H1 (cell line): ENCODE data around the gene H2AZ1. TPM values are rescaled to one million over a fixed set of nuclear protein-coding genes. Genes with fewer than 3 reads are reported as not detected.

Experiments used
- CTCF ChIA-PET: fragments of 300-600 bp; sonication (Branson Sonifier 250); formaldehyde crosslinking; loops from one replicate; lab custom pipeline; 2021; ENCODE audit not compliant: partially characterized antibody; lab: Charles Lee
- POLR2A ChIA-PET: fragments of 300-600 bp; sonication (Branson Sonifier 250); formaldehyde crosslinking; loops from one replicate; lab custom pipeline; 2021; ENCODE audit warnings: inconsistent platforms; ENCODE audit not compliant: partially characterized antibody; lab: Charles Lee
- DNase-seq, 2 experiments: peaks; one replicate each; pipeline versions ENCODE4 v3.0.0 to v3.0.0-alpha.2; 2010 to 2022; ENCODE audit warnings: low spot score in 2 of 2, low read depth in 1 of 2, mixed read lengths in 1 of 2
- FAIRE-seq: peaks from 2 replicates; lab custom pipeline; 2011; peaks lifted over from hg19 to GRCh38; lab: Jason Lieb, UNC
- H2AFZ ChIP-seq: 2 replicates; pipeline ENCODE4 v1.8.1; 2012; ENCODE audit warnings: low read length, inconsistent platforms
- H2AK5ac ChIP-seq: 2 replicates; pipeline ENCODE4 v1.6.1; 2013; ENCODE audit warnings: low read depth, low read length
- H2BK120ac ChIP-seq: replicated peaks from 2 replicates; pipeline ENCODE3; 2013; ENCODE audit warnings: low read depth, low read length, inconsistent platforms
- H2BK12ac ChIP-seq: 2 replicates; pipeline ENCODE4 v1.6.1; 2013; ENCODE audit warnings: low read depth, low read length
- H2BK15ac ChIP-seq: 2 replicates; pipeline ENCODE4 v1.6.1; 2013; ENCODE audit warnings: low read length
- H2BK20ac ChIP-seq: 2 replicates; pipeline ENCODE4 v1.6.1; 2013; ENCODE audit warnings: low read length
- H2BK5ac ChIP-seq: 2 replicates; pipeline ENCODE4 v1.6.1; 2013; ENCODE audit warnings: low read depth, low read length
- H3K14ac ChIP-seq: 2 replicates; pipeline ENCODE4 v1.6.1; 2013; ENCODE audit warnings: inconsistent platforms; ENCODE audit not compliant: insufficient read length
- H3K18ac ChIP-seq: 2 replicates; pipeline ENCODE4 v1.6.1; 2013; ENCODE audit warnings: low read length; ENCODE audit errors: extremely low read depth
- H3K23ac ChIP-seq: 2 replicates; pipeline ENCODE4 v1.6.1; 2013; ENCODE audit warnings: inconsistent platforms; ENCODE audit not compliant: insufficient read length
- H3K23me2 ChIP-seq: 2 replicates; pipeline ENCODE4 v1.6.1; 2013; ENCODE audit warnings: low read depth, low read length
- H3K27ac ChIP-seq: 2 replicates; pipeline ENCODE4 v1.6.1; 2011; ENCODE audit warnings: low read depth, low read length, inconsistent platforms
- H3K27me3 ChIP-seq, 4 experiments: replicated peaks in 1 of 4; 1 replicate in 1 of 4; 2 replicates in 3 of 4; pipeline versions ENCODE4 v1.6.1 to v1.8.1; 2011 to 2013; ENCODE audit warnings: low read length in 3 of 4, mild to moderate bottlenecking in 3 of 4, inconsistent platforms in 2 of 4, mixed read lengths in 2 of 4, moderate library complexity in 1 of 4; ENCODE audit not compliant: control insufficient read depth in 3 of 4, insufficient read depth in 3 of 4; ENCODE audit errors: extremely low read depth in 1 of 4
- H3K36me3 ChIP-seq, 4 experiments: 2 replicates each; pipeline versions ENCODE4 v1.6.1 to v1.8.1; 2011 to 2013; ENCODE audit warnings: mild to moderate bottlenecking in 4 of 4, low read length in 3 of 4, moderate library complexity in 2 of 4, control low read depth in 1 of 4, inconsistent platforms in 1 of 4; ENCODE audit not compliant: insufficient read depth in 4 of 4, control insufficient read depth in 2 of 4
- H3K4ac ChIP-seq: replicated peaks from 2 replicates; pipeline ENCODE3; 2013; ENCODE audit warnings: low read length, low read depth, mixed read lengths, inconsistent platforms; ENCODE audit not compliant: insufficient read length
- H3K4me1 ChIP-seq, 4 experiments: replicated peaks in 1 of 4; 1 replicate in 1 of 4; 2 replicates in 3 of 4; pipeline versions ENCODE4 v1.6.1 to v1.8.1; 2011 to 2013; ENCODE audit warnings: low read length in 3 of 4, inconsistent platforms in 2 of 4, mixed read lengths in 1 of 4; ENCODE audit not compliant: insufficient read depth in 4 of 4, control insufficient read depth in 3 of 4
- H3K4me2 ChIP-seq, 2 experiments: 2 replicates each; pipeline versions ENCODE4 v1.6.1 to v1.8.1; 2011 to 2013; ENCODE audit warnings: low read depth in 2 of 2, low read length in 2 of 2, control low read depth in 1 of 2, inconsistent platforms in 1 of 2, mild to moderate bottlenecking in 1 of 2; ENCODE audit not compliant: insufficient read depth in 1 of 2
- H3K4me3 ChIP-seq, 4 experiments: fragments of 200-600, 300-600 bp in 1 of 4; sonication (generic), shearing (Covaris generic), sonication (Bioruptor Twin) in 1 of 4; 2 replicates each; pipeline versions ENCODE4 v1.5.1 to v1.8.1; 2011 to 2016; ENCODE audit warnings: low read length in 4 of 4, low read depth in 3 of 4, control low read depth in 2 of 4, inconsistent platforms in 2 of 4, mild to moderate bottlenecking in 2 of 4, mixed read lengths in 1 of 4, moderate library complexity in 1 of 4; ENCODE audit not compliant: insufficient read depth in 2 of 4; ENCODE audit errors: extremely low read depth in 1 of 4
- H3K56ac ChIP-seq: replicated peaks from 2 replicates; pipeline ENCODE3; 2013; ENCODE audit warnings: low read depth, mild to moderate bottlenecking, mixed read lengths, low read length, inconsistent platforms; ENCODE audit not compliant: insufficient read length
- H3K79me1 ChIP-seq: 2 replicates; pipeline ENCODE4 v1.6.1; 2013; ENCODE audit warnings: low read depth, low read length, control low read depth
- H3K79me2 ChIP-seq, 2 experiments: 2 replicates each; pipeline versions ENCODE4 v1.6.1 to v1.8.1; 2012 to 2013; ENCODE audit warnings: low read length in 2 of 2, mild to moderate bottlenecking in 2 of 2, inconsistent platforms in 1 of 2; ENCODE audit not compliant: insufficient read depth in 2 of 2, control insufficient read depth in 1 of 2
- H3K9ac ChIP-seq, 4 experiments: replicated peaks in 1 of 4; 1 replicate in 1 of 4; 2 replicates in 3 of 4; pipeline versions ENCODE4 v1.6.1 to v1.8.1; 2011 to 2013; ENCODE audit warnings: low read depth in 3 of 4, low read length in 3 of 4, control low read depth in 2 of 4, mild to moderate bottlenecking in 2 of 4, moderate library complexity in 2 of 4, inconsistent platforms in 1 of 4; ENCODE audit errors: extremely low read depth in 1 of 4
- H3K9me3 ChIP-seq, 2 experiments: 2 replicates each; pipeline versions ENCODE4 v1.6.1 to v1.8.1; 2012 to 2013; ENCODE audit warnings: mild to moderate bottlenecking in 2 of 2, moderate library complexity in 2 of 2, control low read depth in 1 of 2, inconsistent platforms in 1 of 2, low read depth in 1 of 2, low read length in 1 of 2, mixed read lengths in 1 of 2; ENCODE audit not compliant: insufficient read depth in 2 of 2
- H4K20me1 ChIP-seq, 2 experiments: replicated peaks in 1 of 2; 2 replicates each; pipeline versions ENCODE3 to v1.8.1; 2011 to 2013; ENCODE audit warnings: inconsistent platforms in 2 of 2, low read length in 2 of 2, mild to moderate bottlenecking in 1 of 2; ENCODE audit not compliant: insufficient read depth in 2 of 2, control insufficient read depth in 1 of 2
- H4K5ac ChIP-seq: 2 replicates; pipeline ENCODE4 v1.6.1; 2013; ENCODE audit warnings: low read length, low read depth, mixed read lengths, inconsistent platforms; ENCODE audit not compliant: insufficient read length
- H4K8ac ChIP-seq: 2 replicates; pipeline ENCODE4 v1.8.0; 2013; ENCODE audit warnings: mild to moderate bottlenecking, moderate library complexity, low read length, inconsistent platforms; ENCODE audit not compliant: insufficient read depth; ENCODE audit errors: extremely low read depth
- H4K91ac ChIP-seq: replicated peaks from 2 replicates; pipeline ENCODE3; 2013; ENCODE audit warnings: low read length, mixed read lengths, inconsistent platforms; ENCODE audit not compliant: insufficient read length
- RNF2 ChIP-seq: fragments of 200-900, 300-1000 bp; sonication (generic); IDR thresholded peaks from 2 replicates; pipeline ENCODE4 v1.7.1; 2016; ENCODE audit warnings: borderline replicate concordance, low read depth, mild to moderate bottlenecking, antibody characterized with exemption, low read length; ENCODE audit not compliant: poor library complexity, severe bottlenecking; ENCODE audit errors: missing control alignments
- TEAD4 ChIP-seq: IDR thresholded peaks from 2 replicates; pipeline ENCODE4 v1.6.1; 2012; ENCODE audit warnings: low read depth, low read length, inconsistent platforms, mixed read lengths
- WGBS, 2 experiments: shearing (Covaris generic) in 1 of 2; methylation state at CpG; one replicate each; pipeline versions ENCODE4 v1.1.6 to v1.1.7; 2013 to 2015; ENCODE audit warnings: low lambda C conversion rate in 2 of 2, mixed read lengths in 2 of 2, inconsistent platforms in 1 of 2, low coverage in 1 of 2, missing lambda C conversion rate in 1 of 2; ENCODE audit not compliant: insufficient replicate concordance in 2 of 2, insufficient coverage in 1 of 2, insufficient read length in 1 of 2; ENCODE audit errors: extremely low coverage in 1 of 2, missing lambda C conversion rate in 1 of 2; 5-methylcytosine and 5-hydroxymethylcytosine counted together
- polyA plus RNA-seq, 7 experiments: library from polyadenylated mRNA; depleted of rRNA in 3 of 7; stranded (reverse) in 5 of 7; unstranded in 2 of 7; fragments of >200 nt in 5 of 7; fragments of 200-250 nt in 2 of 7; gene quantifications; 1 replicate in 5 of 7; 2 replicates in 1 of 7; 4 replicates in 1 of 7; pipeline versions ENCODE4 v1.2.1 to v1.2.3, GENCODE V29; 2011 to 2013; ENCODE audit warnings: missing spikeins in 2 of 7, mixed read lengths in 2 of 7
- total RNA-seq: library from RNA; stranded (reverse); fragmentation: NEBNext Ultra II Directional; extraction: Animal tissue kit (Norgen Biotek cat#: 25700); gene quantifications from 2 replicates; pipeline ENCODE4 v1.2.1, GENCODE V29; 2021
- TF ChIP-seq, protein P1 (sequence below): IDR thresholded peaks from 2 replicates; pipeline ENCODE4 v1.6.1; 2012; ENCODE audit warnings: inconsistent platforms

Gene H2AZ1
- total and polyA plus RNA-seq, 2 of the 8 experiments (the other 6 are each of a cell fraction or from before 2014, with no cell fraction given), result 831 to 898 TPM

DNA sequence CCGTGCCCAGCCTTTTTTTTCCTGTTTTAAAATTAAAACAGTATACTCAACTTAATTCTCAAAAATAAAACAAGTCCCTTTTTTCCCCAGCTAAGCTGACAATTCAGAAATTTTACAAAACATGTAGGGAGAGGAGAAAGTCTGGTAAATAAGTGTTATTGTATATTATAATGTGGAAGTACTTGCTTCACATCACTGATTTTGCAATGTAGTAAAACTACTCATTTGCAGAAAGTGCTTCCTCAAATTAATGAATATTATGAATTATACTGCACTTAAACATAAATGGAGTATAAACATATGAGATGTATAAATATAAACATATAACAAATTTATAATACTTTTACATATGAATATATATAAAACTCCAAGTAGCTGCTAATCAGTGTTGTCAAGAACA lies 11.6 kb upstream of the H2AZ1 start:
- Histone ChIP-seq H2BK5ac (no peak overlapping the region), H3K4ac (no peak overlapping the region), H3K36me3 (no peaks in the 10 kb centered on the region), H4K20me1 (no peaks in the 10 kb centered on the region), H3K9me3 (no peaks in the 10 kb centered on the region), H3K79me1 (no peaks in the 10 kb centered on the region), H3K4me1 (no peaks in the 10 kb centered on the region), H3K4me2 (no peak overlapping the region), H3K14ac (no peak overlapping the region), H4K91ac (no peak overlapping the region), H3K9ac (no peak overlapping the region), H3K27me3 (no peaks in the 10 kb centered on the region), H4K5ac (no peak overlapping the region), H2BK12ac (no peak overlapping the region), H3K27ac (no peak overlapping the region), H3K79me2 (no peaks in the 10 kb centered on the region), H3K23ac (no peak overlapping the region), H2AK5ac (no peak overlapping the region), H3K4me3 (no peak overlapping the region), H3K23me2 (no peaks in the 10 kb centered on the region), H2AFZ (no peak overlapping the region), H3K56ac (no peak overlapping the region), H2BK120ac (no peak overlapping the region), H2BK20ac (no peak overlapping the region), H4K8ac (no peak overlapping the region), H3K18ac (no peak overlapping the region), H2BK15ac (no peak overlapping the region)
- FAIRE-seq (no peak), DNase-seq (no peak)
- WGBS, 2 experiments, result 88% methylated on average over 1 of the region's 1 CpG; no CpG with 5 or more reads in 1 of the 2 experiments
- TF ChIP-seq RNF2, result no peak
- TF ChIP-seq, protein P1, sequence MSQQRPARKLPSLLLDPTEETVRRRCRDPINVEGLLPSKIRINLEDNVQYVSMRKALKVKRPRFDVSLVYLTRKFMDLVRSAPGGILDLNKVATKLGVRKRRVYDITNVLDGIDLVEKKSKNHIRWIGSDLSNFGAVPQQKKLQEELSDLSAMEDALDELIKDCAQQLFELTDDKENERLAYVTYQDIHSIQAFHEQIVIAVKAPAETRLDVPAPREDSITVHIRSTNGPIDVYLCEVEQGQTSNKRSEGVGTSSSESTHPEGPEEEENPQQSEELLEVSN, result no peak
- TF ChIP-seq TEAD4, result no peak
- ChIA-PET CTCF (interaction anchor here (0.6 to 1.3 kb wide), 2 partner anchors 36 to 93 kb away, joined by 3 read pairs; no protein-coding TSS in a partner anchor), POLR2A (interaction anchor here (1.4 to 3.3 kb wide), 2 partner anchors 11 to 13 kb away, joined by 4 to 13 read pairs; no protein-coding TSS in a partner anchor)
